ENCODE data around the gene NPR2. TPM values are rescaled to one million over a fixed set of nuclear protein-coding genes. Genes with fewer than 3 reads are reported as not detected.

Gene NPR2
- polyA plus RNA-seq, 3 donors, result 0.48 TPM; not detected in 2

DNA sequence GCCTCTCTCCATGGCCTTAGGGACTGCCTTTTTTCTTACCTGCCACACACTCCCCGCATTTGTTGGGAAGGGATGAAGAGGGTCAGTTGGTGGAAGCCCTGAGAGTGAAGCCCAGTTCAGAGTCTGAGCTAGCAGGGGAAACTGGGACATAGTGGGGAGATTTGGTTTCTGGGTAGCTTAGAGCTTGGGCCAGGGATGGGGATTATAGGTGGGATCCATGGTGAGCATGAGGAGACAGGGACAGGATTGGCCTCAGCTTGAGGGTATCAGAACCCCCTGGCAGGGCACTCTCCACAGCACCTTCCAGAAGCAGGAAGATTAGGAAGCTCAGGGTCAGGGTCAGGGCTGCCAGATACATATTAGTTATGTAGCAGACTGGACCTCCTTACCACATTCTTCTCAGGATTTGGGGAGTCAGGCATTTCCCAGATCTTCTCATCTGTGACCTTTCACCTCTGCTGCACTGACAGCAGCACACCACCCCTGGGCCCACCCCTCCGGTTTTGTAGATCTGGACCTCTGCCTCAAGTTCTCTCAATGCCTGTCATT lies 61.0 kb downstream of the NPR2 start:
- H3K27me3 Mint-ChIP-seq (ENCODE audit: low read depth in 3 of 3), result peaks cover 43 to 79% (median 73%) of the 10 kb centered on the region in 3 donors
- peaks cover 0 to 4% (median 0%) of the 10 kb centered on the region in 7 donors for H3K9me3 Mint-ChIP-seq
- Histone ChIP-seq H3K4me1 (ENCODE audit: control insufficient read depth in 1 of 2, insufficient read depth in 2 of 2, low read length in 2 of 2) (peaks cover 0 to 1% of the 10 kb centered on the region in 2 donors), H3K27ac (ENCODE audit: low read depth in 1 of 2, low read length in 2 of 2) (no peak overlapping the region), H3K79me2 (ENCODE audit: insufficient read depth, low read length) (no peaks in the 10 kb centered on the region), H3K9me3 (replicated peaks in 1 of 2; ENCODE audit: control insufficient read depth in 1 of 2, insufficient read depth in 1 of 2, low read length in 2 of 2) (no peaks in the 10 kb centered on the region), H3K4me3 (replicated peaks in 1 of 3; ENCODE audit: low read depth in 2 of 3, low read length in 3 of 3) (no peak overlapping the region), H2AFZ (ENCODE audit: insufficient read depth, low read depth, low read length, poor library complexity, severe bottlenecking) (no peak overlapping the region), H3K27me3 (ENCODE audit: control insufficient read depth in 2 of 2, insufficient read depth in 2 of 2, low read length in 2 of 2) (peaks cover 18 to 76% of the 10 kb centered on the region in 2 donors), H4K20me1 (ENCODE audit: insufficient read depth, low read length) (no peaks in the 10 kb centered on the region), H3K4me2 (replicated peaks; ENCODE audit: extremely low read depth, low read length, poor library complexity, severe bottlenecking) (no peak overlapping the region), H3K9ac (ENCODE audit: insufficient read depth, low read length, poor library complexity, severe bottlenecking) (no peak overlapping the region), H3K36me3 (replicated peaks in 1 of 2; ENCODE audit: control insufficient read depth in 1 of 2, insufficient read depth in 2 of 2, low read length in 2 of 2) (peaks cover 0 to 1% of the 10 kb centered on the region in 2 donors)
- 100% methylated on average over 1 of the region's 2 CpGs for WGBS (ENCODE audit: insufficient coverage)
- intact Hi-C loops (cut with micrococcal nuclease), result loop anchor here in 1 of 2 donors (10.0 kb wide), 1 partner anchor 62 kb away; no protein-coding TSS in a partner anchor
- peaks cover 11% of the 10 kb centered on the region for H3K4me1 Mint-ChIP-seq
- TF ChIP-seq, protein P1, sequence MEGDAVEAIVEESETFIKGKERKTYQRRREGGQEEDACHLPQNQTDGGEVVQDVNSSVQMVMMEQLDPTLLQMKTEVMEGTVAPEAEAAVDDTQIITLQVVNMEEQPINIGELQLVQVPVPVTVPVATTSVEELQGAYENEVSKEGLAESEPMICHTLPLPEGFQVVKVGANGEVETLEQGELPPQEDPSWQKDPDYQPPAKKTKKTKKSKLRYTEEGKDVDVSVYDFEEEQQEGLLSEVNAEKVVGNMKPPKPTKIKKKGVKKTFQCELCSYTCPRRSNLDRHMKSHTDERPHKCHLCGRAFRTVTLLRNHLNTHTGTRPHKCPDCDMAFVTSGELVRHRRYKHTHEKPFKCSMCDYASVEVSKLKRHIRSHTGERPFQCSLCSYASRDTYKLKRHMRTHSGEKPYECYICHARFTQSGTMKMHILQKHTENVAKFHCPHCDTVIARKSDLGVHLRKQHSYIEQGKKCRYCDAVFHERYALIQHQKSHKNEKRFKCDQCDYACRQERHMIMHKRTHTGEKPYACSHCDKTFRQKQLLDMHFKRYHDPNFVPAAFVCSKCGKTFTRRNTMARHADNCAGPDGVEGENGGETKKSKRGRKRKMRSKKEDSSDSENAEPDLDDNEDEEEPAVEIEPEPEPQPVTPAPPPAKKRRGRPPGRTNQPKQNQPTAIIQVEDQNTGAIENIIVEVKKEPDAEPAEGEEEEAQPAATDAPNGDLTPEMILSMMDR (IDR thresholded peaks at IDR 0.05), result no peak
- peak overlapping the region; percentile 27 to 32 for H3K4me3 Mint-ChIP-seq
- peaks cover 19 to 25% of the 10 kb centered on the region in 2 donors for H3K36me3 Mint-ChIP-seq
- no peak for DNase-seq
- H3K27ac Mint-ChIP-seq, result no peak overlapping the region

DNA sequence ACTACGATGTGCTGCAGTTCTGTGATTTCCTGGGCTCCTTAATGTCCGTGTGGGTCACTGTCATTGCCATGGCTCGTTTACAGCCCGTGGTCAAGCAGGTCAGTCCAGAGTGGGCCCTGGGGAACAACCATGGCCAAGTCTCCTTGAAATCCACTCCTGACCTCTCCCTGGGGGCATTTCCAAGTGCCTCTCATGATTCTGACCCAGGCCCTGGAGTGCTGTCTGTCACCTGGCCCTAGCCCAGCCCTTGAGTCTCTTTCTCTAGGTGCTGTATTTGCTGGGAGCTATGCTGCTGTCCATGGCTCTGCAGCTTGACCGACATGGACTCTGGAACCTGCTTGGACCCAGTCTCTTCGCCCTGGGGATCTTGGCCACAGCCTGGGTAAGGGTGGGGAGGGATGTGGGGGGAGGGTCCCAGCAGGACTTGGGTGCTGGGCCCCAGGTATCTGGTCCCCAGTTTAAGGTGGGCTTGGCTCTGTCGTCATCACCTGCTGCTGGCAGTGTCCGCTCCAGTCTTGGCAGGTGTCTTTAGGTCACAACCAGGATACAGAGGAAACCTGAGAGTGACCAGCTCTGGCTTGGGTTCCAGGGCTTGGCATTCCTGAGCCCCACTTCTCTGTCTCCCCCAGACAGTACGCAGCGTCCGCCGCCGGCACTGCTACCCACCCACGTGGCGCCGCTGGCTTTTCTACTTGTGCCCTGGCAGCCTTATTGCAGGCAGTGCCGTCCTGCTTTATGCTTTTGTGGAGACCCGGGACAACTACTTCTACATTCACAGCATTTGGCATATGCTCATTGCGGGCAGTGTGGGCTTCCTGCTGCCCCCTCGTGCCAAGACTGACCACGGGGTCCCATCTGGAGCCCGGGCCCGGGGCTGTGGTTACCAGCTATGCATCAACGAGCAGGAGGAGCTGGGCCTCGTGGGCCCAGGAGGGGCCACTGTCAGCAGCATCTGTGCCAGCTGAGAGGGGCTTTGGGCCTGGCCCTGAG lies 61.8 kb downstream of the NPR2 start:
- Histone ChIP-seq H3K36me3 (replicated peaks in 1 of 2; ENCODE audit: control insufficient read depth in 1 of 2, insufficient read depth in 2 of 2, low read length in 2 of 2) (no peaks in the 10 kb centered on the region), H4K20me1 (ENCODE audit: insufficient read depth, low read length) (no peaks in the 10 kb centered on the region), H3K4me2 (replicated peaks; ENCODE audit: extremely low read depth, low read length, poor library complexity, severe bottlenecking) (no peak overlapping the region), H3K4me1 (ENCODE audit: control insufficient read depth in 1 of 2, insufficient read depth in 2 of 2, low read length in 2 of 2) (peaks cover 4 to 6% of the 10 kb centered on the region in 2 donors), H3K9ac (ENCODE audit: insufficient read depth, low read length, poor library complexity, severe bottlenecking) (no peak overlapping the region), H3K4me3 (replicated peaks in 1 of 3; ENCODE audit: low read depth in 2 of 3, low read length in 3 of 3) (no peak overlapping the region), H2AFZ (ENCODE audit: insufficient read depth, low read depth, low read length, poor library complexity, severe bottlenecking) (no peak overlapping the region), H3K27ac (ENCODE audit: low read depth in 1 of 2, low read length in 2 of 2) (no peak overlapping the region), H3K27me3 (ENCODE audit: control insufficient read depth in 2 of 2, insufficient read depth in 2 of 2, low read length in 2 of 2) (peaks cover 16 to 68% of the 10 kb centered on the region in 2 donors), H3K79me2 (ENCODE audit: insufficient read depth, low read length) (no peaks in the 10 kb centered on the region), H3K9me3 (replicated peaks in 1 of 2; ENCODE audit: control insufficient read depth in 1 of 2, insufficient read depth in 1 of 2, low read length in 2 of 2) (no peaks in the 10 kb centered on the region)
- Mint-ChIP-seq H3K27me3 (ENCODE audit: low read depth in 3 of 3) (peaks cover 48 to 74% (median 70%) of the 10 kb centered on the region in 3 donors), H3K9me3 (peaks cover 0 to 4% (median 0%) of the 10 kb centered on the region in 7 donors), H3K4me3 (peak overlapping the region; percentile 32 to 43), H3K27ac (no peak overlapping the region), H3K36me3 (peaks cover 11 to 16% of the 10 kb centered on the region in 2 donors), H3K4me1 (peaks cover 12% of the 10 kb centered on the region)
- TF ChIP-seq, protein P1 (IDR thresholded peaks at IDR 0.05), result no peak
- no peak for DNase-seq
- intact Hi-C loops (cut with micrococcal nuclease), result loop anchor here in 1 of 2 donors (10.0 kb wide), 1 partner anchor 62 kb away; no protein-coding TSS in a partner anchor
- WGBS (ENCODE audit: insufficient coverage), result 86% methylated on average over 25 of the region's 25 CpGs

Data from CD14-positive monocyte (primary cell).